GM10248 (cell line): Measurements from ENCODE around the gene GSK3B.

ENCODE experiments used
- CTCF ChIA-PET: fragments of 300-600 bp; sonication (Branson Sonifier 250); formaldehyde crosslinking; extraction: SDS; loops from one replicate; lab custom pipeline; 2021; ENCODE audit warnings: antibody characterized with exemption; lab: Yijun Ruan, JAX
- POLR2A ChIA-PET: fragments of 350-650 bp; sonication (Branson Sonifier 250); formaldehyde crosslinking; extraction: SDS; loops from one replicate; lab custom pipeline; 2020; ENCODE audit warnings: antibody characterized with exemption; lab: Yijun Ruan, JAX
- DNase-seq: peaks from one replicate; pipeline ENCODE4 v3.0.0; 2012; ENCODE audit errors: extremely low spot score
- TF ChIP-seq, protein P1 (sequence below): IDR thresholded peaks from 2 replicates; pipeline ENCODE4 v1.5.1; 2012; ENCODE audit warnings: mild to moderate bottlenecking, low read depth; ENCODE audit errors: extremely low read depth, missing control alignments, control extremely low read depth

Gene GSK3B

DNA sequence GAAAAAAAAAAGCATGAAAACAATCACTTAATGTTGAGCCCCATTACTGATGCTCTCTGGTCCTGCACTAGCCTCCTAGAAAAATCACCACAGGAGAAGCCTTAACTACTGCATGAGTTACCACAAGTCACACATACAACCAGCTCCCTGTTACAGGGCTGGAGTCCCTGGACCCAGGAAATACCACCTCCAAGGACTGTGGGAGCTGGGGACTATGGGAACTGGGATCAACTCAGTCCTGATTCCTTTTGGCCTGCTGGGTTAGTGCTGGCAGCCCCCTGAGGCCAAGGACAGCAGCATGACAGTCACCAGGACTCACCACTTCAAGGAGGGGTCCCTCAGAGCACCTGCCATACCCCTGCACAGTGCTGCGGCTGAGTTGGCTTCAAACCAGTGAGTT is 311.8 kb downstream of the GSK3B start:
- no peak for DNase-seq
- ChIA-PET POLR2A (no interaction called here), CTCF (no interaction called here)
- TF ChIP-seq, protein P1, sequence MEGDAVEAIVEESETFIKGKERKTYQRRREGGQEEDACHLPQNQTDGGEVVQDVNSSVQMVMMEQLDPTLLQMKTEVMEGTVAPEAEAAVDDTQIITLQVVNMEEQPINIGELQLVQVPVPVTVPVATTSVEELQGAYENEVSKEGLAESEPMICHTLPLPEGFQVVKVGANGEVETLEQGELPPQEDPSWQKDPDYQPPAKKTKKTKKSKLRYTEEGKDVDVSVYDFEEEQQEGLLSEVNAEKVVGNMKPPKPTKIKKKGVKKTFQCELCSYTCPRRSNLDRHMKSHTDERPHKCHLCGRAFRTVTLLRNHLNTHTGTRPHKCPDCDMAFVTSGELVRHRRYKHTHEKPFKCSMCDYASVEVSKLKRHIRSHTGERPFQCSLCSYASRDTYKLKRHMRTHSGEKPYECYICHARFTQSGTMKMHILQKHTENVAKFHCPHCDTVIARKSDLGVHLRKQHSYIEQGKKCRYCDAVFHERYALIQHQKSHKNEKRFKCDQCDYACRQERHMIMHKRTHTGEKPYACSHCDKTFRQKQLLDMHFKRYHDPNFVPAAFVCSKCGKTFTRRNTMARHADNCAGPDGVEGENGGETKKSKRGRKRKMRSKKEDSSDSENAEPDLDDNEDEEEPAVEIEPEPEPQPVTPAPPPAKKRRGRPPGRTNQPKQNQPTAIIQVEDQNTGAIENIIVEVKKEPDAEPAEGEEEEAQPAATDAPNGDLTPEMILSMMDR: no peak

DNA sequence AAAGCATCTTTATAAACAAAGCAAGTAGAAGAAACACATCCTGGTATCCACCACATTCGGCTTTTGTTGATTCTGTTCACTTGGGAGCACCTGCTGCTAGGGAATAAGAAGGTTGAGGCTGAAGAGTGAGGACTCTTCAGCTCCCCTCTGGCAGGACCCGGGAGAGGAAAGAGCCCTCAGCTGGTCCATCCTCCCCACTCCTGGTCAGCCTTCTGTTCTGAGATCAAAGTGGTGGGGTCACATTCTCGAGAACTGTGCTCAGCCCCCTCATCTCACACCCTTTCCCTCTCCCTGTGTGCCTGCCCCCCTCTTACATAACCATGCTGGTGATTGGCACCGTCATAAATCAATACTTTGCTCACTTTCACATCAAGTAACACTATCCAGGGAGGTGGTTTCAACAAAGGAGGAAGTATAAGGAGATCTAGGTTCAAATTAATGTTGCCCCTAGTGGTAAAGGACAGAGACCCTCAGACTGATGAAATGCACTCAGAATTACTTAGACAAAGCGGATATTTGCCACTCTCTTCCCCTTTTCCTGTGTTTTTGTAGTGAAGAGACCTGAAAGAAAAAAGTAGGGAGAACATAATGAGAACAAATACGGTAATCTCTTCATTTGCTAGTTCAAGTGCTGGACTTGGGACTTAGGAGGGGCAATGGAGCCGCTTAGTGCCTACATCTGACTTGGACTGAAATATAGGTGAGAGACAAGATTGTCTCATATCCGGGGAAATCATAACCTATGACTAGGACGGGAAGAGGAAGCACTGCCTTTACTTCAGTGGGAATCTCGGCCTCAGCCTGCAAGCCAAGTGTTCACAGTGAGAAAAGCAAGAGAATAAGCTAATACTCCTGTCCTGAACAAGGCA is 312.7 kb downstream of the GSK3B start, which contains the start of gene NR1I2:
Gene NR1I2 (plus strand): TSS at position 772 of the 869 bp plus-strand sequence.
- no peak for DNase-seq
- ChIA-PET CTCF (interaction anchor here (1.8 kb wide), 1 partner anchor 12 kb away, joined by 6 read pairs; no protein-coding TSS in a partner anchor), POLR2A (no interaction called here)
- TF ChIP-seq, protein P1: no peak

DNA sequence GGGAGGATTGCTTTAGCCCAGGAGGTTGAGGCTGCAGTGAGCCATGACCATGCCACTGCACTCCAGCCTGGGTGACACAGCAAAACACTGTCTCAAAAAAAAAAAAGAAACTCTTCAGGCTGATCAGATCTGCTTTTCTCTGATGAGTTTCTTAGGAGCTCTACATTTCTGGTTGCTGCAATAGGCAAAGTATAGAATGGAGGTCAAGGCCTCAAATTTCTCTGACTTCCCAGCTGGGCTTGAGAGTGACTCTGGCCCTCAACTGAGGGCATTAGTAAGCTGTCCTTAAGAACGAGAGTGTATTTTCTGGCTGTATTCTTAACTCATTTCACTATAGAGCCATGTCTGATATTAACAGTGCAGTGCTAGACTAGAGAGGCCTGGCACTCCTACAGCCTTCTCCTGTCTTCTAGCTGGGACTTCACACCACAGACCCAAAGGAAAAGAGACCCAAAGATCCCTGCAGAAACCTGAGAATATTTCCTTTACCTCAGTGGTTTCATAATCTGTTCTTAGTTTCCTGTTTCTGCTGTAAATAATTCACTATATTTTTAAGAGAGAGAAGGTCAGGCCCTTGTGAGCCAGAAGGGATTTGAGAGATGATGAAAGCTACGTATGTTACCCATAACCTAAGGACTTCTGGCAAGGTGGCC is 314.4 kb downstream of the GSK3B start:
- POLR2A ChIA-PET: interaction anchor here (0.7 kb wide), 1 partner anchor 257 kb away, joined by 5 read pairs; no protein-coding TSS in a partner anchor
- TF ChIP-seq, protein P1: no peak
- CTCF ChIA-PET: interaction anchor here (1.2 to 2.4 kb wide), 3 partner anchors 10 to 38 kb away, joined by 3 to 6 read pairs (median 6); no protein-coding TSS in a partner anchor
- DNase-seq: no peak

DNA sequence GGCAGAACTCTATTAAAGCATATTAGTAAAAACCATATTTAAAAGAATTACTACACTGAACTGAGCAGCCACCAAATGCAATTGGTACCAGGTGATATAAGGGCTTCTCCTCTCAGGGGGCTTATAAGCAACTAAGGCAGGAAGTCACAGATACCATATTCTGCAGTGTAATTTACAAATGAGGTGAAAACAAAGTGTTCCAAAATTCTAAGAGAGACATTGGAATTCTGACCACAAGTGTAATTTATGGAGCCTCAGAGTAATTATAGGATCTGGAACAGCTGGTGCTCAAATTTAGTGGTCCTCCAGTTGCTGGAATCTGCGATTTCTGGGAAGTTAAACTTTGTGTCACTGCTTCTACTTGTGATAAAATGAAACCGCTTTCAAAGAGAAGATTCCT is 315.4 kb downstream of the GSK3B start:
- ChIA-PET CTCF (interaction anchor here (1.2 to 2.4 kb wide), 2 partner anchors 14 to 37 kb away, joined by 3 to 6 read pairs; no protein-coding TSS in a partner anchor), POLR2A (no interaction called here)
- TF ChIP-seq, protein P1: no peak
- DNase-seq: no peak

DNA sequence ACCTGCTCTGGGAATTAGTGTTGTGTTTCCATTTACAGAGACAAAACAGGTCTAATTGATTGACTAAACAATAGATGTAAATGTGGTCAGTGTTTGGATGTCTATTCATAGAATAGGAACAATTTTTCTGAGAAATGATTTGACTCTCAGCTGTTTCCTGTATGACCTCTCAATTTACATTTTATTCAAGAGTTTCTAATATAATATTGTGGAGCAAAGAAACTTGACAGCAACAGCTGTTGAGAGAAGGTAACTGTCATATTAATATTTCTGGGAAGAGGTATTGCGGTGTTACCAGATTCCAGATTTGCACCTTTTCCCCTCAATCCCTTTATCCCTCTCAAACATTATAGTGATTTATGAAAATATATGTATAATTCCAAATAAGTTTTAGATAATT is 316.1 kb downstream of the GSK3B start:
- CTCF ChIA-PET: no interaction called here
- POLR2A ChIA-PET: no interaction called here
- TF ChIP-seq, protein P1: no peak
- no peak for DNase-seq

DNA sequence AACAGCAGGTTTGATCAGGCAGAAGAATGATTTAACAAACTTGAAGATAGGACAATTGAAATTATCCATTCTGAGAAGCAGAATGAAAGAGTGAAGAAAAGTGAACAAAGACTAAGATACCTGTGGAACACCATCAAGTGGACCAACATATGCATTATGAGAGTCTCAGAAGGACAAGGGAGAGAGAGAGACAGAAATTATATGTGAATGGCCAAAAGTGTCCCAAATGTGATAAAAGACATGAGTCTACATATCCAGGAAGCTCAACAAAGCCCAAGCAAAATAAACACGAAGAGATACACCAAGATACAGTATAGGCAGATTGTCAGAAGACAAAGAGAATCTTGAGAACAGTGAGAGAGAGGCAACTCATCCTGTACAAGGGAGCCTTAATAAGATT is 317.9 kb downstream of the GSK3B start:
- no peak for DNase-seq
- TF ChIP-seq, protein P1: no peak
- ChIA-PET POLR2A (no interaction called here), CTCF (interaction anchor here (1.4 kb wide), 1 partner anchor 25 kb away, joined by 3 read pairs; no protein-coding TSS in a partner anchor)
